ENCODE measurements around the gene MAPKAPK2. TPM values are rescaled to one million over a fixed set of nuclear protein-coding genes. Genes with fewer than 3 reads are reported as not detected.

Gene MAPKAPK2
- total RNA-seq, 4 donors from 2014 or later = 37.8 to 50.7 (median 43.2) TPM

DNA sequence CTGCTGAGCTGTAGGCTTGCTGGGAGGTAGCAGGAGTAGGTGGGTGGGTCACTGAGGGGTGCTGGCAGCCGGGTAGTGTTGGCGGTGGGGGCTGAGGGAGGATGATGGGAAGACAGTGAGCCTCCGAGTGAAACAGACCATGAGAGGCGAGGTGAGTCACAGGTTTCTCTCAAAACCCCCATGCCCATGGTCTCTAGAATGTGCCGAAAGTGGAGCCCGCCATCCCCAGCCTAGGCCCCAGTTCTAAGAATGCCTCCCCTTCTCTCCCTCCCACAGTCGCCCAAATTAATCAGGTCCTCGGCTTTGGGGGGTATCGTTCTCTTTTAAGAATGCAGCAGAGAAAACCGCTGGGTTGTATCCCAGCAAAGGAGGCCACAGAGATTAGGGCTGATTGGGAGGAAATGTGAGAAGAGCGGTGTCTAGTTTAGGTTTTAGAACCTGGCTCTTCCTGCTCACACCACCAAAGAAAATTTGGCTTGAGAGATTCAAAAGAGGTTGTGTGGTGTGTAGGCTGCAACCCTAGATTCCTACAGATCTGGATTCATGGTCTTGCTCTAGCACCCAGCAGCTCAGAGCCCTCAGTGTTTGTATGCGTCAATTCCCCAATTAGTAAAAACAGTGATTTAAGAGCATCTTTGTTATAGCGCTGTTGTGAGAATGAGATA, 58.1 kb downstream of the MAPKAPK2 start:
- H3K4me3 ChIP-seq = no peak overlapping the region
- TF ChIP-seq, protein P1, sequence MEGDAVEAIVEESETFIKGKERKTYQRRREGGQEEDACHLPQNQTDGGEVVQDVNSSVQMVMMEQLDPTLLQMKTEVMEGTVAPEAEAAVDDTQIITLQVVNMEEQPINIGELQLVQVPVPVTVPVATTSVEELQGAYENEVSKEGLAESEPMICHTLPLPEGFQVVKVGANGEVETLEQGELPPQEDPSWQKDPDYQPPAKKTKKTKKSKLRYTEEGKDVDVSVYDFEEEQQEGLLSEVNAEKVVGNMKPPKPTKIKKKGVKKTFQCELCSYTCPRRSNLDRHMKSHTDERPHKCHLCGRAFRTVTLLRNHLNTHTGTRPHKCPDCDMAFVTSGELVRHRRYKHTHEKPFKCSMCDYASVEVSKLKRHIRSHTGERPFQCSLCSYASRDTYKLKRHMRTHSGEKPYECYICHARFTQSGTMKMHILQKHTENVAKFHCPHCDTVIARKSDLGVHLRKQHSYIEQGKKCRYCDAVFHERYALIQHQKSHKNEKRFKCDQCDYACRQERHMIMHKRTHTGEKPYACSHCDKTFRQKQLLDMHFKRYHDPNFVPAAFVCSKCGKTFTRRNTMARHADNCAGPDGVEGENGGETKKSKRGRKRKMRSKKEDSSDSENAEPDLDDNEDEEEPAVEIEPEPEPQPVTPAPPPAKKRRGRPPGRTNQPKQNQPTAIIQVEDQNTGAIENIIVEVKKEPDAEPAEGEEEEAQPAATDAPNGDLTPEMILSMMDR (IDR thresholded peaks at IDR 0.05) = no peak
- no peak overlapping the region for H3K27ac ChIP-seq
- DNase-seq = no peak
- H3K4me1 ChIP-seq = peaks cover 0 to 14% (median 0%) of the 10 kb centered on the region in 3 donors
- 69 to 71% methylated on average over 8 to 10 of the region's 13 CpGs for WGBS, 2 donors
- no peaks in the 10 kb centered on the region for H3K9me3 ChIP-seq
- intact Hi-C loops (cut with DNase I) = no loop called here
- no peaks in the 10 kb centered on the region for H3K27me3 ChIP-seq
- no peaks in the 10 kb centered on the region for H3K36me3 ChIP-seq

DNA sequence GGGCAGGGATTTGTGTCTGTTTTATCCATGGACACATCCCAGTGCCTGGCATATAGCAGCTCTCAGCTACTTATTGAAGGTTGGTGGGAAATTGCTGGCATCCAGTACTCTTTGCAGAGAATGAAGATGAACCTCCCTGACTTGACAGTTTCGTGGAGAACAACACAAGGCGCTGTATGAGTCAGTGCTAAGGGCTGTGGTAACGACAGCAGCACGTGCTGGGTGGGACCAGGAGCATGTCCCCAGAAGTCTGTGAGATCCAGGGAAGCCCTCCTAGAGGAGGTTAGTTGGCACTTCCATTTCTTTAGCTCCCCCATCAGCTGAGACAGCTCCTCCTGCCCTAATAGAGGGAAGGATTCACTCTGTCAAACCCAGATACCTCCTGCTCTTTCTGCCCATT, 60.0 kb downstream of the MAPKAPK2 start:
- no peak for DNase-seq
- WGBS, 2 donors = 20 to 53% methylated on average over 1 to 4 of the region's 4 CpGs
- intact Hi-C loops (cut with DNase I) = no loop called here
- Histone ChIP-seq H3K4me1 (no peaks in the 10 kb centered on the region), H3K36me3 (no peaks in the 10 kb centered on the region), H3K27ac (no peak overlapping the region), H3K9me3 (no peaks in the 10 kb centered on the region), H3K27me3 (no peaks in the 10 kb centered on the region), H3K4me3 (no peak overlapping the region)
- TF ChIP-seq POLR2A (IDR thresholded peaks at IDR 0.05) = no peak
- TF ChIP-seq, protein P1 (IDR thresholded peaks at IDR 0.05) = no peak

DNA sequence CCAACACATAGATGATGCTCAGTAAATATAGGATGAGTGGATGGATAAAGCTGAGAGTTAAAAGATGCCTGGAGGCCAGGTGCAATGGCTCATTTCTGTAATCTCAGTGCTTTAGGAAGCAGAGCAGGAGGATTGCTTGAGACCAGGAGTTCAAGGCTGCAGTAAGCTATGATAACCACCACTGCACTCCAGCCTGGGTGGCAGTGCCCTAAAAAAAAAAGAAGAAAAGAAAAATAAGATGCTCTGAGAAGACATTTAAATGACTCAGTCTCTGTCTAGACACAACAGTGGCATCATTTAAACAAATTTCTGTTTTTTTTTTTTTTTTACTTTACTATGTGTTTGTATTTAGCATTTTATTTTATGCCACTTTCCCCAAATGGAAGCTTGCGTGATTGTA, 60.6 kb downstream of the MAPKAPK2 start:
- no peak for TF ChIP-seq POLR2A (IDR thresholded peaks at IDR 0.05)
- TF ChIP-seq, protein P1 (IDR thresholded peaks at IDR 0.05) = no peak
- Histone ChIP-seq H3K4me1 (no peaks in the 10 kb centered on the region), H3K27me3 (no peaks in the 10 kb centered on the region), H3K36me3 (no peaks in the 10 kb centered on the region), H3K27ac (no peak overlapping the region), H3K4me3 (no peak overlapping the region), H3K9me3 (no peaks in the 10 kb centered on the region)
- WGBS, 2 donors = 90 to 95% methylated on average over 1 of the region's 1 CpG
- intact Hi-C loops (cut with DNase I) = no loop called here
- no peak for DNase-seq

DNA sequence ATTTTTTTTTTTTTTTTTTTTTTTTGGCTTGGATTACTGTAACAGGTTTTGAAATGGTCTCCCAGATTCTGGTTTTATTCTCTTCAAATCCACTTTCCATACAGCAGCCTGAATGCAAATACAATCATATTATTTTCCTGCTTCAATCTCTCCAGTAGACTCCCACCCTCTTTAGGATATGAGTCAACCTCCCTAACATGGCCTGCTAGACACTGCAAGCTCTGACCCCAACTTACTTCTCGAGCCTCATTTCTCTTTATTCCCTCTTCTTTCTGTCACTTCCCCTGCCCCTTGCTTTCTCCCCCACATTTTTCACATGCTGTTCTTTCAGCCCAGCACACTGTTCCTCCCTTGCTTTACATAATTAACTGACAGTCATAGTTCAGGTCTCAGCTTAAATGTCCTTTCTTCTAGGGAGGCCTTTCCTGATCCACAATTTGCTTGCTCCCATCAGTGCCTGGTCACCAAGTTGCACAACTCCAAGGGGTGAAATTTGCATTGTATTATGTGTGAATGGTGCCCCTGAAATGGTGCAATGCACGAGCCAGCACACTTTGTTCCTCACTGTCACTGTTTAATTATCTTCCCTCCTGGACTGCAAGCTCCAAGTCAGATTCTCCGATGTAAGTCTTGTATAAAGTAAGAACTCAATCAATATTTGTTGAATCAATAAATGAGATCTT, 63.8 kb downstream of the MAPKAPK2 start:
- no peak for DNase-seq
- no peaks in the 10 kb centered on the region for H3K4me1 ChIP-seq
- H3K27me3 ChIP-seq = peaks cover 0 to 10% (median 0%) of the 10 kb centered on the region in 4 donors
- no peaks in the 10 kb centered on the region for H3K36me3 ChIP-seq
- H3K4me3 ChIP-seq = no peak overlapping the region
- no peaks in the 10 kb centered on the region for H3K9me3 ChIP-seq
- intact Hi-C loops (cut with DNase I) = no loop called here
- 74 to 83% methylated on average over 3 of the region's 3 CpGs for WGBS, 2 donors
- no peak overlapping the region for H3K27ac ChIP-seq
- TF ChIP-seq, protein P1 (IDR thresholded peaks at IDR 0.05) = no peak
- TF ChIP-seq POLR2A (IDR thresholded peaks at IDR 0.05) = no peak

DNA sequence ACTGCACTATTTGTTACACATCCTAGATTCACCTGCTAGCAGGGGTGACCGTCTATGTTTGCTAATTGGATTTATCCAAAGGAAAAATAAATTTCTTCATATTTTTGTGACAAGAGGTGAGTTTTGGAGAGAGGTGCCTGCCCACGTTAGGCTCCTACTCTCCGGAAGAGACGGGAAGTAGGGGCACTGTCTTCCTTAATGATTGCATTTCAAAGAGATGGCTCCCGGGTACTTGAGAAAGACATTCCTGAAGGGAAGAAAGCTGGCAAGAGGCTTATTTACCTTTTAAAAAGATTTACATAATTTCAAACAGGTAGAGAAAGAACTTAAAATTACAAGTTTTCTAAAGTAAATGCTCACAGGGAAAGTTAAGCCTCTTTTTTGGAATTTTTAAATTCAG, 67.2 kb downstream of the MAPKAPK2 start:
- H3K4me3 ChIP-seq = no peak overlapping the region
- TF ChIP-seq POLR2A (IDR thresholded peaks at IDR 0.05) = no peak
- TF ChIP-seq, protein P1 (IDR thresholded peaks at IDR 0.05) = no peak
- H3K27me3 ChIP-seq = peaks cover 0 to 16% (median 0%) of the 10 kb centered on the region in 4 donors
- 46 to 58% methylated on average over 5 of the region's 5 CpGs for WGBS, 2 donors
- H3K36me3 ChIP-seq = no peaks in the 10 kb centered on the region
- no peak for DNase-seq
- H3K27ac ChIP-seq = no peak overlapping the region
- H3K9me3 ChIP-seq = no peaks in the 10 kb centered on the region
- no peaks in the 10 kb centered on the region for H3K4me1 ChIP-seq
- intact Hi-C loops (cut with DNase I) = no loop called here
